Stimulated activated CD4-positive, alpha-beta T cell treated with anti-CD3 and anti-CD28 coated beads, Interleukin-4, amount 100 ng/mL, for 4 hours (primary cell): ENCODE measurements around the gene LRRK2.
"Not testable (repeated sequence)": the region's sequence is repeated elsewhere in the genome, so short reads cannot be mapped to it uniquely, and the experiment has no call there.

ENCODE experiments used
- DNase-seq, 2 experiments: peaks; one replicate each; pipeline ENCODE4 v3.0.0-alpha.2; 2020

The LRRK2 gene

DNA sequence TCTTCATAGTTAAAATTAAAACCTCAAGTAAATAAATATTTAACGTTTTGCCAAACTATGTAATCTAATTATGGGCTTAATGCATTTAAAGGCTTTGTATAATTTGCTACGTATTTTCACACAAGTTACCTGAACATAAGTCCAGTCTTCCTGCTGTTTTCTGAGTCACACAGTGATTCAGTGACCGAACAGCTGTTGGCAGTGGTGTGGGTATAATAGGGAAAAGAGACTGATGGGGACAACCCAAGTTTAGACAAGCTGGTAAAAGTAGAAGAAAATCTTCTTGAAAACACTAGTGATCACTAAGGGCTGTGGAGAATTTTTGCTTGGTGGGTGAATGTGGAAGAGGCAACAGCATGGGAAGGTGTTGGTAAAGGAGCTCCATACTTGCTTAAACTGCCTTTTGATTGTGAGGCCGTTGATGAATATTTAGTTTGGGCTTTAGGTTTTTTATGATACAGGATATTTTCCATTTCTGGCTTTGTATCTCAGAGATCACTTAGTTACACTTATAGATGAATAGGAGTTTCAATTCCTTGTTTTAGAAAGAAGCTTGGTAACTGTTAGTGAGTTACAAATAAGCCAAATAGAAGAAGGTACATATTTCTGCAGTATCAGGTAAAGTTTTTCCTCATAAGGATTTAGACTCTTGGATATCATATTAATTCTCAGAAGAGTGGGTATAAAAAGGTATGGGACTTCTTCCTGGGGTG, 23.9 kb downstream of the LRRK2 start:
- DNase-seq, result no peak

DNA sequence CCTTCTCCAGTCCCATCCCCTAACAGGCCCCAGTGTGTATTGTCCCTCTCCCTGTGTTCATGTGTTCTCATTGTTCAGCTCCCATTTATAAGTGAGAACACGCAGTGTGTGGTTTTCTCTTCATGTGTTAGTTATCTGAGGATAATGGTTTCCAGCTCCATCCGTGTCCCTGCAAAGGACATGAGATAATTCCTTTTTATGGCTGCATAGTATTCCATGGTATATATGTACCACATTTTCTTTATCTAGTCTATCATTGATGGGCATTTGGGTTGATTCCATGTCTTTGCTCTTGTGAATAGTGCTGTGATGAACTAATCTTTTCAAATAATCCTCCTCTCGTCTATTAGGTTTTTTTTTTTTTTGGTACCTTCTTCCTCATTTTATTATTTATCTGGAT, 25.9 kb downstream of the LRRK2 start:
- not testable (repeated sequence) for DNase-seq

DNA sequence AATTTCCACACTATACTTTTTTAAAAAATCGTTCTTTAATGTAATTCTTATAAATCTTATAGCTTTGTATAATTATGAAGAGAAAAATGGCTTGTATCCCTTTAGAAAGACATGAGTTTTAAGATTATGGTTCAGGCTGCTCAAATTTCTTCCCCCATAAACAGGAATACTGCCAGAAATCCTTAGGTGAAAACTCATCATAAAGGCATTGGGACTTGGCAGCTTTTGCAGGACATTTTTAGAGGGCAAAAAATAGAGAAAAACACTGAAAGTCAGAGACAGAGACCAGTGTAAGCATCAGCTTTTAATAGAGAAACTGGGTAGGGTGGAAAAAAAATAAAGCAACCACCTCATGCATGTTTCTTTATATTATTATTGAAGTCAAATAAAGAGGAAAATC, 29.1 kb downstream of the LRRK2 start:
- no peak for DNase-seq

DNA sequence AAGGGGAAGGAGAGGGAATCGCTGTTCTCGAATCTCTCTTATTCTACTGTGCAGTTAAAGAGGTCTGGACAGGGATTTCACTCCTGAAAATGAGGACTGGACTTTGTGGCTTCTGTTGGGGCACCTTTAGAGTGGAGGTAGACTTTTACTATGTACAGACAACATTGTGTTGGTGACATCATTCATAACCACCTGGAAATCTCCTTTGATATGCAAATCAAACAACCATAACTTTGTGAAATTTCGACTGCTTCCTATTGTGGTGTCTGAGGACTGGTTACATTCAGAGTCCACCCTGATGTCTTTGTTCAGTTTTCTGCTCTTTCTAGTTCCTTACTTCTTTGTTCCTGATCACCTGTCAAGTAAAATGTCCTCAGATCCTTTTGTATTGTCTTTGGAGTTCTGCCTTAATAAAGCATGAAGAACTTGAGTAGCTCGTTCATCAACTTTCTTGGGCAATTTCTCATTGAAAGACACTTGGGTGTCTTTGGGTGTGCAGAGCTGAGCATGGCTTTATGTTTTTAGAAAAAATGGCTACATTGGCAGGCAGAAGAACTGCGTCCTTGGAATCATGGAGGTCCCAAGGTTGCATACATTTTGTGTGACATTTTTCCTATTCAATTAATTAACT, 29.8 kb downstream of the LRRK2 start:
- no peak for DNase-seq

DNA sequence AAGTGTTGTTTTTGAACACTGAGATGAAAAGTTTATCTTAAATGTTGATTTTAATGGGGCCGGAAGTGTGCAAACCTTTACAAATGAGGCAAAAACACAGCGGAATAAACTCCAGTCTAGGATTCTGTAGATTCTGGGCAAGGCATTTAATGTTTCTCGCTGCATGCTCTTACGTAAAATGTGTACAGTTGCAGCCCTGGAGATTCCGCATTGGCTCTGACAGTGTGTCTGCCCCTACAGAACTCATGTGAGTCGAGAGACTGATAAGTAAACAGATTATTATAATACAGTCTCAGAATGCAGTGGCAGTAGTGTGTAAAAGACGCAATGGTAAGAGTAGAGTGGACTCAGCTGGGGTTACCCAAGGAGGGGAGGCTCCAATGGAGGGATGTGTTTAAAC, 33.6 kb downstream of the LRRK2 start:
- no peak for DNase-seq

DNA sequence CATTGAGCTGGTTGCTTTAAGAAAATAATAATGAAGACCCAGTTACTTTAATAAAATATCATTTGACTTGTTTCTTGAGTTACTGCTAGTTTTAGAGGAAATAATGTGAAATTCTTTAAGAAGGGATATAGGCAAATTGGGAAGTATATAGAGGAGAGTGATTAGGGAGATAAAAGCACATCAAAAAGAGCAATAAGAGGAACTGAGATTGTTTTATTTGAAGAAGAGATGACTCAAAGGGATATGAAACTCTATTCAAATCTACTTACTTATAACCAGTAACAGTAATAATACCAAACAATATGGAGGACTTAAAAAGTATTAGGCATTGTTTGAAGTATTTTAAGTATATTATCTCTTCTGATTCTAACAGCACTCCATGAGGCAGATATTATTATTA, 37.1 kb downstream of the LRRK2 start:
- DNase-seq, result no peak

DNA sequence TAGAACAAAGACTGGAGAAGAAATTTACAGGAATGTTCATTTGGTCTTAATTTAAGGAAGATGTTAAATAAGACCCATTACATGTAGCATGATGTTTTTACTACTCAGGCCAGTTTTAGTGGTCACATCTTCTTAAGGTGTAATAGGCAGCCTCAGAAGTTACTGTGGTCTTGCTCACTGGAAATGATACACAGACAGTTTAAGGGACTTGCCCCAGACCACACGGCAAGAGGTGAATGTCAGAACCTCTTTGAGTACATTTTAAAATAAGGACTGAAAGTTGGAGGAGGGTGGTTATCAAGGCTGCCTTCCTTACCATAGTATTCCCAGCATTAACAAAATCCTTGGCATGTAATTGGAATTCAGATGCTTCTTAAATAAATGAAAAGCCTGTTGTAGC, 37.9 kb downstream of the LRRK2 start:
- DNase-seq, result no peak

DNA sequence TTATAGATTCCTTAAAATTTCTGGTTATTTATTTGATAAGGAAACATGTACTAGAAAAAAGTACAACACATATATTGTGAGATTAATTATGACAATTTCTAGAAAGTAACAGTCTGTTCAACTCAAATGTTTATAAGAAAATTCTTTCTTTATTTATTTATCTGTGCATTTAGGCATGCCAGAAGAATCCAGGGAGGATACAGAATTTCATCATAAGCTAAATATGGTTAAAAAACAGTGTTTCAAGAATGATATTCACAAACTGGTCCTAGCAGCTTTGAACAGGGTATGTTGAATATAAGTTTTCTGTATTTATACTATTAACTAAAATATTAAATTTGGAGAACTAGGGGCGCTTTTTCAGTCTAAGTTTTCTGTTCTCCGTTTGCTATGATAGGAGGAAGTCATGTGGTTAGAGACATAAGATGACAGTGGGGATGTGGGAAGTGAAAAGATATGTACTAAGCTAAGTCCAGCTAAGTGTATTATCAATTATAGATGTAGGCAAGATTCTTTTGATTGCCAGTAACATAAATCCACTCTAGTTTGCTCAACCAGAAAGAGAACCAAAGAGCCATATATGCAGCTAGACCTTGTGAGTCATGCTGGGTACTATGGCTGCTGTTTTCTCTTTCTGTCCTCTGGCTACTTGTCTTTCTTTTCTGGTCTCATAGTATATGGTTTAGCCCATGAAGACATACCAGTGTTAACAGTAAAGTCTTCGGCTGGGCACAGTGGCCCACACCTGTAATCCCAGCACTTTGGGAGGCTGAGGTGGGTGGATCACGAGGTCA, 39.0 kb downstream of the LRRK2 start:
- no peak for DNase-seq

DNA sequence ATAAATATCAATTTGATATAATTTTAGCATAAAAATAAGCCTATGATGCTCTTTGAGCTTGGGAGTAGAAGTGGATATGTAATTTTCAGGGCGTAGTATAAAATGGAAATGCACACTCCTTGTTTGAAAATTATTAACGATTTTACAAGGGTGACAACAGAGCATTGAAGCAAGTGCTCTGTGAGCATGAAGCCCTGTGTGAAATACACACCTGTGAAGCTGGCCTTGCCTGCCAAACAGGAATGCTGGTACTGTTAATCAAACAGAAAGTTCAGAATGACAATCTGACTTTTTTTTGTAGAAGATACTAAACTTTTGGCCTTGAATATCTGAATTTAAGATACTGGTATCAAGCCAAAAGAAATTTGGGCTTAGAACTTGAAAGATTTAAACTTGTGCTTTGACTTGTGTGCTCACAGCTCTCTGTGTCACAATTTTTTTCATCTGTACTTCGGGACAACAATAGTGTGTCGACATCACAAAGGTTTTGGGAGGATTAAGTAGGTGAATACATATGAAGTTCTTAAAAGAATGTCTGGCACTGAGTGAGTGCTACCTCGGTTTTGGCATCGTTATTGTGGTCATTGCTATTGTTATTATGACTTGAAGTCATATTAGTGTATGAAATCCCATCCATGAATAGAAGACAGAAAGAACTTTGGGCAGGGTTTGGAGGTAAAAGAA, 47.3 kb downstream of the LRRK2 start:
- DNase-seq, result no peak

DNA sequence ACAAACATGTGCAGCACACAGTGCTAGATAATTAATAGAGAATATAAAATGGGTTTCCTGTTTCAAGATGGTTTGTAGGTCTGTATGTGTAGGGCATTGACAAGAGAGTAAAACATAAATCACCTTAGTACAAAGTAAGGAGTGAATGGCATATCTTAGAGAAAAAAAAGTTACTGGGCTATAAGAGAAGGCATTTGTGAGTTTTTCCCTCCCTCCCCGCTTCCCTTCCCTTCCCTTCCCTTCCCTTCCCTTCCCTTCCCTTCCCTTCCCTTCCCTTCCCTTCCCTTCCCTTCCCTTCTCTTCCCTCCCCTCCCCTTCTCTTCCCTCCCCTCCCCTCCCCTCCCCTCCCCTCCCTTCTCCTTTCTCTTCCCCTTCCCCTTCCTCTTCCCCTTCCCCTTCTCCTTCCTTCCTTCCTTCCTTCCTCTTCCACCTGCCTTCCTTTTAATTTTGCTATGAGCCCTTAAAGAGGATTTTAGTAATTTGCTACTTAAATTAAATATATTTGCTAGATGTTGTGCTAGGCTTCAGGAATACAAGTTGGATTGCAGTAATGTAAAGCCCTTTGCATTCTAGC, 57.1 kb downstream of the LRRK2 start:
- no peak for DNase-seq

DNA sequence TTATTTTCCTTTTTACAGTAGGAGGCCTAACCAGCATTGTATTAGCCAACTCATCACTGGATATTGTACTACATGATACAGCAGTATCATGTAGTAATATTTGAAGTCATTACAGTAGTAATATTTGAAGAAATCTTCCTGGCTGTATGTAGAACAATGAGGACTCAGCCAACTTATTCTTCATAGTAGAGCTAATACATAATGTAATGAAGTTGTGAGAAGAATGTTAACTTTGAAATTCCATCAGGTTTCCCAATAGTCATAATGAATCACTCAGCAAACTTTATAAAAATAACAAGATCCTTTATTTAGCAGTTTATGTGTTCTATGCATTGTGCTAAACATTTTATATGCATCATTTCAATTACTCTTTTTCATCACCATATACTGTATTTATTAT, 61.8 kb downstream of the LRRK2 start:
- DNase-seq, result no peak

DNA sequence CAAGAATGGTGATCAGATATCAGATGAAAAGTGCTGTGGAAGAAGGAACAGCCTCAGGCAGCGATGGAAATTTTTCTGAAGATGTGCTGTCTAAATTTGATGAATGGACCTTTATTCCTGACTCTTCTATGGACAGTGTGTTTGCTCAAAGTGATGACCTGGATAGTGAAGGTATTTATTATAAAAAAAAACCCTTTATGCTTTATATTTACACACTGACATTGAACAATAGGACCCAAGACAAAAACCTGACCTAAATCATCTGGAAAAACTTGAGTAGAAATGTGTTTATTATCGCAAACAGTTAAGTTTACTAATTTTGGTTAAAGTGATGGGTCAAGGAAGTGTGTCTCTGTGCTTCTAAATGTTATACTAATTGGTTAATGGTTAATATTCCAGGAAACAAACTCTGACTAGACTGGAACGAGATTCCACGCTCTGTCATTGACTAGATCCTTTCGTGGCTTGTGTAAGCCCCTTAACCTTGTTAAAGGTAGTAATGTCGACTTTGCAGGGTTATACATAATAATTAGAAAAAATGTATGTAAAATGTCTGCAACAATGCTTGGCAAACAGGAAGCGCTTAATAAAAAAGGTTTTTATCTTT, 62.7 kb downstream of the LRRK2 start:
- DNase-seq, result no peak

DNA sequence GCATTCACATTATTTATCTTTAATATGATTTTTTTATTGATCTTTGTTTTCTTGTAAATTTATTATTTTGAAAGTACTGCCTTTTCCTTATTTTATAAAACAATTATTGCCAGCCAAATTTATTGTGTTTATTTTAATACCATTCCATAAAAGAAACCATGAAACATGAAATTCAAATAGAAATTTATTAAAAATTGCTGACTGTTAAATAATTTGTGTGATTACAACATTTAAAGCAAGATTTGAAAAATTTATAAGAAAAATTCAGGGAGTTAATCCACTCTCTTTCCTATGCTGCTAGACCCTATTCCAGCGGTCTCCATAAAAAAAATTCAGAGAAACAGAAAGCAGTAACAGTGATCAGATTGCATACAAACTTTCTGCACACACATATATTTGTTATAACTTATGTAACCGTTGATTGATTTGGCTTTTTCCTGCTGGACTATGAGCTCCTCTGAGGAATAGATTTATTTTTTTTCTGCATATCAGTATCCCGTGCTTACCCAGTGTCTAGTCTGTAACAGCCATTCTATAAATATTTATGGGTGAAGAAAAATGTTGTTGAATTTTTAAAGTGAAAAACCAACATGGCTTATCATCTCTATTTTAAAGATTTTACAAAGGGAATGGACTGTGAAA, 68.1 kb downstream of the LRRK2 start:
- no peak for DNase-seq

DNA sequence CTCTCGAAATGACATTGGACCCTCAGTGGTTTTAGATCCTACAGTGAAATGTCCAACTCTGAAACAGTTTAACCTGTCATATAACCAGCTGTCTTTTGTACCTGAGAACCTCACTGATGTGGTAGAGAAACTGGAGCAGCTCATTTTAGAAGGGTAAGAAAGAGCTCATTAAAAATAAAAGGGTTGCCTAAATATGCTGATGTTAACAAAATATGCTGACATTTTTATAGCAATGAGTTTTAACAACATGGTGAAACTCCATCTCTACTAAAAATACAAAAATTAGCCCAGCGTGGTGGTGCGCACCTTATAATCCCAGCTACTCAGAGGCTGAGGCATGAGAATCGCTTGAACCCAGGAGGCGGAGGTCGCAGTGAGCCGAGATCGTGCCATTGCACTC, 73.5 kb downstream of the LRRK2 start:
- no peak for DNase-seq

DNA sequence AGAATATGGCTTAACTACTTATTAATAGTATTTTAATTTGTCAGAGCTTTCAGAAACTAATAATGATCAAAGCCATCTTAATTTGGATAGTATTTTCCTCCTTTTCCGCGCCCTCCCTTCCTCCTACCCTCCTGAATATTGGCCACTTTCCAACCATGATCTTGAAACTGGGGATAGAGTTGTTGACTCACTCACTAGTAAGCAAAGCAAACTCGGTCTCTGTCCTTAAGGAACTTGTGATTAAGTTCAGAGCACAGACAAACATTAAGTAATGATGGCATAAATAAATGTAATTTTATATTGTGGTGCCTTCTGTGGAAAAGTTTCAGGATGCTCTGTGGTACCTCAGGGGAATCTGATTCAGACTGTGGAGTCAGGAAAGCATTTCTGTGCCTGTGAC, 75.7 kb downstream of the LRRK2 start:
- DNase-seq, result no peak

DNA sequence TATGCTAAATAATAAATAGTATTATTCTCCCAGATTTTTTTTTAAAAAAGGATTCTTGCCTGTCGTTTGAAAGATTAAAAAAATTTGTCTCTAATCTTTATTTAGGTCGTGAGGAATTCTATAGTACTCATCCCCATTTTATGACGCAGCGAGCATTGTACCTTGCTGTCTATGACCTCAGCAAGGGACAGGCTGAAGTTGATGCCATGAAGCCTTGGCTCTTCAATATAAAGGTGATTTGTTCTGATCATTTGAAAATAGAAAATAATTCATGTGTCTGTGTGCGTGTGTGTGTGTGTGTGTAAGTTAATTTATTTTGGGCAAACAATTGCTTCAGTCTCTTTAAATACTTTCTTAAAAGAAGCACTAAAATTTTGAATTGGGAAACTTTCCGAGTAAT, 84.2 kb downstream of the LRRK2 start:
- no peak for DNase-seq

DNA sequence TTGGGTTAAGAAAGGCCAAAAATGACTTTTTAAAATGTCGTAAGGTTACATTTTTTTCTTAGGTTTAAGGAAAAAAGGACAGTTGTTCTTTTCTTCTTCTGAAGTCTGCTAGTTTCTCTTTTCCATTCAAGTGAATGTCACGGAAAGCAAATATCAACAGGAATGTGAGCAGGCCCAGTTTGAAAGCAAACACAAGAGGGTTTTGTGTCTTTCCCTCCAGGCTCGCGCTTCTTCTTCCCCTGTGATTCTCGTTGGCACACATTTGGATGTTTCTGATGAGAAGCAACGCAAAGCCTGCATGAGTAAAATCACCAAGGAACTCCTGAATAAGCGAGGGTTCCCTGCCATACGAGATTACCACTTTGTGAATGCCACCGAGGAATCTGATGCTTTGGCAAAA, 85.4 kb downstream of the LRRK2 start:
- DNase-seq, result no peak

DNA sequence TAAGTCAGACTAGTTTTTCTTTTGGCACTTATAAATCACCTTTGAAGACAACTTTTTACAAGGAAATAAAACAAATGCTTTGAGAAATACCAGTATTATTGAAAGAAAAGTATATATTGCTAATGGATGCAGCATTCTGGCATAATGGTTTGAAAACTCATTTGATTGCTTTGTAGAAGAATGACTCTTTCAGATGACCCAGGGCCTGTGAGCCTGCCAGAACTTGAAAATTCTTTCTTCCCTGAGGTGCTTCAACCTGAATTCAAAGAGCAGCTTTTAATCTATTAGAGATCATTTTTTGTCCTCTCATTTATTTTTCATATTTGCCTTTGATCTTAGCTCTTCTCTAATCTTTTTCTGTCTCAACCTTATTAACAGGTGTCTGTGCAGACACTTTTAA, 87.4 kb downstream of the LRRK2 start:
- no peak for DNase-seq

DNA sequence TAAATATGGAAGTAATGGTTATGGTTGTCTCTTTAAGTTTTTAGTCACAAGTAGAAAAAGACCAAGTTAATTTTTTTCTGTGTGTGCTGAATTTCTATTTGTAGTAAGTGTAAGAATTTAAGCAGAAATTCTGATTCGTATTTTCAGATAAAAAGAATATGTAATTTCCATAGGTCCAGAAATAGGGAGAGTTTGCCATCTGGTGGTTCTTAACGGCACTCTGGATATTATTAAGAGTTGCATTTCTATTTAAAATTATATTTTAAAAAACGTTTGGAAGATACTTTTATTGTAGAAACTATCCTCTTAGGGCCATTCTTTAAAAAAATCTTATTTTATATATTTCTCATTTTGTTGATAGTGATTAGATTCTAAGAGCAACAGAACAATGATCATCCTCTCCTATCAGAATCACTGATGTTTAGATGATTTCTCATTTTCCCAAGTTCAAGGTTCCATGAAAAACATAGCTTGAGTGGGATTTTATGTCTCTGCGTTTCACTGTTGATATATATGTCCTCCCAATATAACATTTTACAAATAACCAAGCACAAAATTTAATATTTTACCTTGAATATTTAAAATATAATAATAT, 88.3 kb downstream of the LRRK2 start:
- DNase-seq, result no peak

DNA sequence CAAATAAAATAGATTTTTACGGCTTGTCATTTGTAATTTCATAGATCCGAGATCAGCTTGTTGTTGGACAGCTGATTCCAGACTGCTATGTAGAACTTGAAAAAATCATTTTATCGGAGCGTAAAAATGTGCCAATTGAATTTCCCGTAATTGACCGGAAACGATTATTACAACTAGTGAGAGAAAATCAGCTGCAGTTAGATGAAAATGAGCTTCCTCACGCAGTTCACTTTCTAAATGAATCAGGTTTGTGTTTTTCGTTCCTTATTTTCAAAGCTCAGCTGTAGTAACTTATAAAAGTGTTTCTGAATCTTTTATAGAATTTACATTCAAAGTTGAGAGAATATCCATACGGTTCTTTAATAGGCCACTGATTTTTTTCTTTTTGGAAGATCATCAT, 89.1 kb downstream of the LRRK2 start:
- DNase-seq, result no peak

DNA sequence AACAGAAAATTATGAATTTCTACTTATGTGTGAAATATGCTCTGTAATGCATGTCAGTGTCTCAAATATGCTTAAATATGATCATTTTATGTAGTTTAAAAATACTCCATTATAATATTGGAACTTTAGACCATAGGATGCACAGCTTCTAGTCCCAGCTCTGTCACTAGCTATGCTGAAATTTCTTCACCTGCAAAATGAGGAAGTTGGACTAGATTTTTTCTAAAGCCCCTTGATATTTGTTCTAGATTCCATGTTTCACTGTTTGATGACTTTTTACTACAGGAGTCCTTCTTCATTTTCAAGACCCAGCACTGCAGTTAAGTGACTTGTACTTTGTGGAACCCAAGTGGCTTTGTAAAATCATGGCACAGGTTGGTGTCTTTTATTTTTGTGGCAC, 90.1 kb downstream of the LRRK2 start:
- DNase-seq, result no peak

DNA sequence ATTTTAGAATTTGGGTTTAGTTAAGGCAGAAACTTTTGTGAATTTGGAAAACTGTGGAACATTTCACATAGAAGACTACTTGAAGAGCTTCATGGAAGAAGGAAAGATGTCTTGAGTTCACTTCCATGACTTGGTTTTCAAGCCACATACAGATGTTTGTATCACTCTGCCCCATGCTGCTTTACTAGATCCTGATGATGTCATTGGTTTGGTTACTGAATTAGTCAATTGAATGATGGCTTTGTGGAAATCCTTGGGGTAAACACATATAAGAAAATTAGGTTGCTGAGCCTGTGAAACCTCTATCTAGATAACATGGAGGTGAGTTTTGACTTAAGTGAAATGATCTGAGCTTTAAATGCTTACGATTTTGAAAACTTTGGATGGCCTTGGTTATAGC, 90.6 kb downstream of the LRRK2 start:
- no peak for DNase-seq
